ENCODE measurements around the gene SORBS2.

Gene SORBS2

GRCh38 chr4:185797596-185798338 is 14.2 kb downstream of the SORBS2 start:
- no peak overlapping the region for H3K9ac ChIP-seq (ENCODE audit: low read depth, low read length, poor library complexity, severe bottlenecking)
- H2AFZ ChIP-seq (ENCODE audit: low read length) = no peak overlapping the region
- H3F3A ChIP-seq (ENCODE audit: low read depth) = no peaks in the 10 kb centered on the region
- no peak overlapping the region for H3K4me3 ChIP-seq (ENCODE audit: low read length, poor library complexity, severe bottlenecking)
- no peaks in the 10 kb centered on the region for H3K9me2 ChIP-seq (replicated peaks; ENCODE audit: low read depth, low read length)
- no peaks in the 10 kb centered on the region for H3K9me3 ChIP-seq (ENCODE audit: insufficient read depth, low read depth, low read length)
- no peaks in the 10 kb centered on the region for H3K79me2 ChIP-seq (ENCODE audit: insufficient read depth, low read length)
- no peaks in the 10 kb centered on the region for H3K4me1 ChIP-seq (ENCODE audit: insufficient read depth, low read length, poor library complexity, severe bottlenecking)
- no peaks in the 10 kb centered on the region for H3K27me3 ChIP-seq (ENCODE audit: insufficient read depth, low read length, poor library complexity, severe bottlenecking)
- no peaks in the 10 kb centered on the region for H3K36me3 ChIP-seq (ENCODE audit: insufficient read depth, low read length)
- no peaks in the 10 kb centered on the region for H4K20me1 ChIP-seq (ENCODE audit: insufficient read depth, low read length, poor library complexity, severe bottlenecking)
- no peak overlapping the region for H3K4me2 ChIP-seq (ENCODE audit: low read depth, low read length, poor library complexity, severe bottlenecking)
- TF ChIP-seq, protein P1, sequence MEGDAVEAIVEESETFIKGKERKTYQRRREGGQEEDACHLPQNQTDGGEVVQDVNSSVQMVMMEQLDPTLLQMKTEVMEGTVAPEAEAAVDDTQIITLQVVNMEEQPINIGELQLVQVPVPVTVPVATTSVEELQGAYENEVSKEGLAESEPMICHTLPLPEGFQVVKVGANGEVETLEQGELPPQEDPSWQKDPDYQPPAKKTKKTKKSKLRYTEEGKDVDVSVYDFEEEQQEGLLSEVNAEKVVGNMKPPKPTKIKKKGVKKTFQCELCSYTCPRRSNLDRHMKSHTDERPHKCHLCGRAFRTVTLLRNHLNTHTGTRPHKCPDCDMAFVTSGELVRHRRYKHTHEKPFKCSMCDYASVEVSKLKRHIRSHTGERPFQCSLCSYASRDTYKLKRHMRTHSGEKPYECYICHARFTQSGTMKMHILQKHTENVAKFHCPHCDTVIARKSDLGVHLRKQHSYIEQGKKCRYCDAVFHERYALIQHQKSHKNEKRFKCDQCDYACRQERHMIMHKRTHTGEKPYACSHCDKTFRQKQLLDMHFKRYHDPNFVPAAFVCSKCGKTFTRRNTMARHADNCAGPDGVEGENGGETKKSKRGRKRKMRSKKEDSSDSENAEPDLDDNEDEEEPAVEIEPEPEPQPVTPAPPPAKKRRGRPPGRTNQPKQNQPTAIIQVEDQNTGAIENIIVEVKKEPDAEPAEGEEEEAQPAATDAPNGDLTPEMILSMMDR (conservative IDR thresholded peaks at IDR 0.05; ENCODE audit: low read length) = no peak
- TF ChIP-seq EZH2phosphoT487 (IDR thresholded peaks at IDR 0.05; ENCODE audit: borderline replicate concordance) = no peak

GRCh38 chr4:185797018-185797417 is 15.0 kb downstream of the SORBS2 start:
- no peaks in the 10 kb centered on the region for H3K36me3 ChIP-seq (ENCODE audit: insufficient read depth, low read length)
- no peak overlapping the region for H3K9ac ChIP-seq (ENCODE audit: low read depth, low read length, poor library complexity, severe bottlenecking)
- no peak overlapping the region for H3K4me3 ChIP-seq (ENCODE audit: low read length, poor library complexity, severe bottlenecking)
- no peaks in the 10 kb centered on the region for H3F3A ChIP-seq (ENCODE audit: low read depth)
- H3K79me2 ChIP-seq (ENCODE audit: insufficient read depth, low read length) = no peaks in the 10 kb centered on the region
- H3K27me3 ChIP-seq (ENCODE audit: insufficient read depth, low read length, poor library complexity, severe bottlenecking) = no peaks in the 10 kb centered on the region
- no peaks in the 10 kb centered on the region for H3K9me2 ChIP-seq (replicated peaks; ENCODE audit: low read depth, low read length)
- H3K4me2 ChIP-seq (ENCODE audit: low read depth, low read length, poor library complexity, severe bottlenecking) = no peak overlapping the region
- H4K20me1 ChIP-seq (ENCODE audit: insufficient read depth, low read length, poor library complexity, severe bottlenecking) = no peaks in the 10 kb centered on the region
- no peak for TF ChIP-seq EZH2phosphoT487 (IDR thresholded peaks at IDR 0.05; ENCODE audit: borderline replicate concordance)
- TF ChIP-seq, protein P1 (conservative IDR thresholded peaks at IDR 0.05; ENCODE audit: low read length) = no peak
- H2AFZ ChIP-seq (ENCODE audit: low read length) = no peak overlapping the region
- no peaks in the 10 kb centered on the region for H3K4me1 ChIP-seq (ENCODE audit: insufficient read depth, low read length, poor library complexity, severe bottlenecking)
- H3K9me3 ChIP-seq (ENCODE audit: insufficient read depth, low read depth, low read length) = no peaks in the 10 kb centered on the region

DNA sequence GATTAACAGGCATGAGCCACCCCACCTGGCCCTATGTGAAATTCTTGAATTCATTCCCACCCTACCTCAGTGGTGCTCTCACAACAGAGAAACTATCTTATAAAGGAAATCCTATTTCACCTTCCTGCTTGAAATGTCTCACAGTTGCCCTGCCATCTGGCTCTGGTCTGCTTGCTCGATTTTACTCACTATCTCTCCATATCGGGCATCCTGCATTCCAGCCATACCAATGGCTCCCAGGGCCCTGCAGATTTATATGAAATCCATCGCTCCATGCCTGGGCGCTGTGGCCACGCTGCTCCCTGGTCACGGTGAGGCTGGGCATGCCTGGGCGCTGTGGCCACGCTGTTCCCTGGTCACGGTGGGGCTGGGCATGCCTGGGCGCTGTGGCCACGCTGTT is 15.8 kb downstream of the SORBS2 start:
- Histone ChIP-seq H3K9me2 (replicated peaks; ENCODE audit: low read depth, low read length) (no peaks in the 10 kb centered on the region), H3K4me1 (ENCODE audit: insufficient read depth, low read length, poor library complexity, severe bottlenecking) (no peaks in the 10 kb centered on the region), H3K9ac (ENCODE audit: low read depth, low read length, poor library complexity, severe bottlenecking) (no peak overlapping the region), H4K20me1 (ENCODE audit: insufficient read depth, low read length, poor library complexity, severe bottlenecking) (no peaks in the 10 kb centered on the region), H3K9me3 (ENCODE audit: insufficient read depth, low read depth, low read length) (no peaks in the 10 kb centered on the region), H3F3A (ENCODE audit: low read depth) (no peaks in the 10 kb centered on the region), H3K27me3 (ENCODE audit: insufficient read depth, low read length, poor library complexity, severe bottlenecking) (no peaks in the 10 kb centered on the region), H2AFZ (ENCODE audit: low read length) (no peak overlapping the region), H3K4me2 (ENCODE audit: low read depth, low read length, poor library complexity, severe bottlenecking) (no peak overlapping the region), H3K4me3 (ENCODE audit: low read length, poor library complexity, severe bottlenecking) (no peak overlapping the region), H3K79me2 (ENCODE audit: insufficient read depth, low read length) (no peaks in the 10 kb centered on the region), H3K36me3 (ENCODE audit: insufficient read depth, low read length) (no peaks in the 10 kb centered on the region)
- TF ChIP-seq, protein P1 (conservative IDR thresholded peaks at IDR 0.05; ENCODE audit: low read length) = no peak
- TF ChIP-seq EZH2phosphoT487 (IDR thresholded peaks at IDR 0.05; ENCODE audit: borderline replicate concordance) = no peak

All from Loucy (cell line).